Mesenchymal stem cell (in vitro differentiated cells and primary cell): ENCODE measurements around the gene CX3CR1.

Experiments
- DNase-seq: peaks from one replicate; pipeline ENCODE4 v3.0.0-alpha.2; 2013
- H2AFZ ChIP-seq: one replicate; pipeline ENCODE4 v1.6.1; 2013; ENCODE audit warnings: low read depth, mild to moderate bottlenecking, control low read depth, inconsistent platforms, low read length, moderate library complexity
- H2AK5ac ChIP-seq: 2 replicates; pipeline ENCODE4 v1.6.1; 2013; ENCODE audit warnings: low read length, moderate library complexity, mild to moderate bottlenecking, inconsistent platforms; ENCODE audit not compliant: severe bottlenecking
- H2BK120ac ChIP-seq: one replicate; pipeline ENCODE4 v1.6.1; 2013; ENCODE audit warnings: low read depth, mild to moderate bottlenecking, inconsistent platforms, low read length, moderate library complexity
- H2BK12ac ChIP-seq, 2 experiments: one replicate each; pipeline ENCODE4 v1.6.1; 2013; ENCODE audit warnings: inconsistent platforms in 2 of 2, low read length in 2 of 2, mild to moderate bottlenecking in 2 of 2, moderate library complexity in 2 of 2, control low read depth in 1 of 2
- H2BK15ac ChIP-seq: one replicate; pipeline ENCODE4 v1.6.1; 2013; ENCODE audit warnings: mild to moderate bottlenecking, low read depth, inconsistent platforms; ENCODE audit not compliant: poor library complexity, severe bottlenecking
- H2BK5ac ChIP-seq: 2 replicates; pipeline ENCODE4 v1.6.1; 2013; ENCODE audit warnings: low read depth, mild to moderate bottlenecking, low read length, control low read depth, inconsistent platforms; ENCODE audit not compliant: poor library complexity, severe bottlenecking
- H3K14ac ChIP-seq, 2 experiments: one replicate each; pipeline ENCODE4 v1.6.1; 2013; ENCODE audit warnings: inconsistent platforms in 2 of 2, low read length in 2 of 2, control low read depth in 1 of 2, mild to moderate bottlenecking in 1 of 2, moderate library complexity in 1 of 2
- H3K18ac ChIP-seq, 2 experiments: one replicate each; pipeline ENCODE4 v1.6.1; 2013; ENCODE audit warnings: inconsistent platforms in 2 of 2, low read length in 2 of 2, control low read depth in 1 of 2, low read depth in 1 of 2, mild to moderate bottlenecking in 1 of 2
- H3K23ac ChIP-seq, 2 experiments: one replicate each; pipeline ENCODE4 v1.6.1; 2013; ENCODE audit warnings: inconsistent platforms in 2 of 2, low read length in 2 of 2, mild to moderate bottlenecking in 2 of 2, moderate library complexity in 2 of 2, control low read depth in 1 of 2
- H3K27ac ChIP-seq: 2 replicates; pipeline ENCODE4 v1.5.1; 2013; ENCODE audit warnings: mild to moderate bottlenecking, moderate library complexity, low read length, control low read depth, inconsistent platforms; ENCODE audit not compliant: poor library complexity, severe bottlenecking
- H3K27me3 ChIP-seq, 2 experiments: 2 replicates each; pipeline versions ENCODE4 v1.6.1 to v1.7.0; 2013; ENCODE audit warnings: low read length in 2 of 2, mild to moderate bottlenecking in 2 of 2, moderate library complexity in 2 of 2, control low read depth in 1 of 2, inconsistent platforms in 1 of 2; ENCODE audit not compliant: control insufficient read depth in 1 of 2, insufficient read depth in 1 of 2
- H3K36me3 ChIP-seq, 2 experiments: 2 replicates each; pipeline versions ENCODE4 v1.6.1 to v1.7.0; 2013; ENCODE audit warnings: low read length in 2 of 2, control low read depth in 1 of 2, inconsistent platforms in 1 of 2, low read depth in 1 of 2, mild to moderate bottlenecking in 1 of 2; ENCODE audit not compliant: insufficient read depth in 2 of 2, control insufficient read depth in 1 of 2
- H3K4ac ChIP-seq, 2 experiments: one replicate each; pipeline ENCODE4 v1.6.1; 2013; ENCODE audit warnings: inconsistent platforms in 2 of 2, low read length in 2 of 2, mild to moderate bottlenecking in 2 of 2, moderate library complexity in 2 of 2, control low read depth in 1 of 2, low read depth in 1 of 2
- H3K4me1 ChIP-seq: 2 replicates; pipeline ENCODE4 v1.6.1; 2013; ENCODE audit warnings: low read depth, low read length, control low read depth; ENCODE audit not compliant: control insufficient read depth, insufficient read depth
- H3K4me2 ChIP-seq: 2 replicates; pipeline ENCODE4 v1.6.1; 2013; ENCODE audit warnings: low read length, mild to moderate bottlenecking, inconsistent platforms; ENCODE audit not compliant: poor library complexity, severe bottlenecking
- H3K4me3 ChIP-seq, 2 experiments: 2 replicates each; pipeline versions ENCODE4 v1.5.1 to v1.7.0; 2013; ENCODE audit warnings: low read length in 2 of 2, mild to moderate bottlenecking in 2 of 2, control low read depth in 1 of 2, low read depth in 1 of 2; ENCODE audit not compliant: insufficient read depth in 1 of 2
- H3K79me1 ChIP-seq: replicated peaks from 2 replicates; pipeline ENCODE4 v1.6.1; 2013; ENCODE audit warnings: mild to moderate bottlenecking, control low read depth, low read length, inconsistent platforms; ENCODE audit not compliant: poor library complexity, severe bottlenecking
- H3K9ac ChIP-seq: 2 replicates; pipeline ENCODE4 v1.7.0; 2013; ENCODE audit warnings: mild to moderate bottlenecking, low read length, moderate library complexity
- H3K9me3 ChIP-seq: 2 replicates; pipeline ENCODE4 v1.7.0; 2013; ENCODE audit warnings: mild to moderate bottlenecking, low read length; ENCODE audit not compliant: control insufficient read depth
- H4K8ac ChIP-seq: one replicate; pipeline ENCODE4 v1.6.1; 2013; ENCODE audit warnings: inconsistent platforms, mild to moderate bottlenecking, low read length, moderate library complexity
- H4K91ac ChIP-seq: one replicate; pipeline ENCODE4 v1.6.1; 2013; ENCODE audit warnings: mild to moderate bottlenecking, low read length, inconsistent platforms
- WGBS: methylation state at CpG from one replicate; pipeline ENCODE4 v1.1.7; 2013; ENCODE audit warnings: mixed read lengths; 5-methylcytosine and 5-hydroxymethylcytosine counted together

The CX3CR1 gene

GRCh38 chr3:39269528-39269927 lies 10.3 kb downstream of the CX3CR1 start:
- Histone ChIP-seq H3K14ac (no peak overlapping the region), H3K27ac (no peak overlapping the region), H3K79me1 (no peaks in the 10 kb centered on the region), H3K27me3 (peaks cover 15 to 42% of the 10 kb centered on the region in 2 experiments), H3K4me3 (no peak overlapping the region), H2BK12ac (no peak overlapping the region), H3K18ac (no peak overlapping the region), H3K23ac (no peak overlapping the region), H3K36me3 (no peaks in the 10 kb centered on the region), H3K9me3 (no peaks in the 10 kb centered on the region), H2BK5ac (no peak overlapping the region), H3K4me1 (no peaks in the 10 kb centered on the region), H2AFZ (no peak overlapping the region), H4K91ac (no peak overlapping the region), H2BK15ac (no peak overlapping the region), H2BK120ac (no peak overlapping the region), H2AK5ac (no peak overlapping the region), H3K4me2 (no peak overlapping the region), H4K8ac (no peak overlapping the region), H3K9ac (no peak overlapping the region), H3K4ac (no peak overlapping the region)
- 73% methylated on average over 4 of the region's 4 CpGs for WGBS
- no peak for DNase-seq

GRCh38 chr3:39268549-39268900 lies 11.3 kb downstream of the CX3CR1 start:
- WGBS: 81% methylated on average over 7 of the region's 7 CpGs
- no peak overlapping the region for H2BK15ac ChIP-seq

GRCh38 chr3:39267631-39268548 lies 11.9 kb downstream of the CX3CR1 start:
- H3K27ac ChIP-seq: no peak overlapping the region
- H2BK15ac ChIP-seq: no peak overlapping the region
- no peak overlapping the region for H2AFZ ChIP-seq
- no peak overlapping the region for H3K18ac ChIP-seq
- no peak for DNase-seq
- H3K79me1 ChIP-seq: no peaks in the 10 kb centered on the region
- no peaks in the 10 kb centered on the region for H3K9me3 ChIP-seq
- no peaks in the 10 kb centered on the region for H3K36me3 ChIP-seq
- peaks cover 19 to 53% of the 10 kb centered on the region in 2 experiments for H3K27me3 ChIP-seq
- H3K9ac ChIP-seq: no peak overlapping the region
- H3K4ac ChIP-seq: no peak overlapping the region
- H3K14ac ChIP-seq: no peak overlapping the region
- no peak overlapping the region for H3K23ac ChIP-seq
- H2AK5ac ChIP-seq: no peak overlapping the region
- no peak overlapping the region for H3K4me2 ChIP-seq
- no peaks in the 10 kb centered on the region for H3K4me1 ChIP-seq
- H3K4me3 ChIP-seq: no peak overlapping the region
- 79% methylated on average over 14 of the region's 15 CpGs for WGBS
- no peak overlapping the region for H4K8ac ChIP-seq
- no peak overlapping the region for H4K91ac ChIP-seq
- no peak overlapping the region for H2BK5ac ChIP-seq
- H2BK12ac ChIP-seq: no peak overlapping the region
- H2BK120ac ChIP-seq: no peak overlapping the region

More at GRCh38 chr3:39268549-39268900, 11.3 kb downstream of the CX3CR1 start:
- Histone ChIP-seq H3K9me3 (no peaks in the 10 kb centered on the region), H3K27ac (no peak overlapping the region), H2AK5ac (no peak overlapping the region), H2BK12ac (no peak overlapping the region), H2BK120ac (no peak overlapping the region), H3K79me1 (no peaks in the 10 kb centered on the region), H4K91ac (no peak overlapping the region), H3K18ac (no peak overlapping the region), H3K14ac (no peak overlapping the region), H4K8ac (no peak overlapping the region), H3K4me3 (no peak overlapping the region), H3K4me2 (no peak overlapping the region), H3K36me3 (no peaks in the 10 kb centered on the region), H3K4ac (no peak overlapping the region), H2BK5ac (no peak overlapping the region), H3K23ac (no peak overlapping the region), H2AFZ (no peak overlapping the region), H3K9ac (no peak overlapping the region), H3K27me3 (peaks cover 16 to 46% of the 10 kb centered on the region in 2 experiments), H3K4me1 (no peaks in the 10 kb centered on the region)
- DNase-seq: no peak

- no peak overlapping the region for H2AK5ac ChIP-seq
- no peak for DNase-seq
- H2BK5ac ChIP-seq: no peak overlapping the region
- no peak overlapping the region for H2AFZ ChIP-seq
- H2BK120ac ChIP-seq: no peak overlapping the region
- no peak overlapping the region for H2BK15ac ChIP-seq
- no peak overlapping the region for H3K9ac ChIP-seq
- H3K9me3 ChIP-seq: no peaks in the 10 kb centered on the region
- no peak overlapping the region for H3K23ac ChIP-seq
- H3K27ac ChIP-seq: no peak overlapping the region
- H3K4me3 ChIP-seq: no peak overlapping the region
- no peak overlapping the region for H3K18ac ChIP-seq
- no peak overlapping the region for H4K91ac ChIP-seq
- H3K14ac ChIP-seq: no peak overlapping the region
- no peaks in the 10 kb centered on the region for H3K4me1 ChIP-seq
- no peak overlapping the region for H4K8ac ChIP-seq
- H3K4ac ChIP-seq: no peak overlapping the region
- H3K27me3 ChIP-seq: peaks cover 32 to 58% of the 10 kb centered on the region in 2 experiments
- H3K4me2 ChIP-seq: no peak overlapping the region
- 88% methylated on average over 3 of the region's 3 CpGs for WGBS
- no peaks in the 10 kb centered on the region for H3K36me3 ChIP-seq
- no peaks in the 10 kb centered on the region for H3K79me1 ChIP-seq
- no peak overlapping the region for H2BK12ac ChIP-seq
Observed at GRCh38 chr3:39264053-39264452, 15.8 kb downstream of the CX3CR1 start.
